NCI-H510A (cell line): ENCODE data around the gene RLN3.

Source experiments
- DNase-seq: peaks from one replicate; lab custom pipeline; 2025; lab: John Stamatoyannopoulos, UW

The RLN3 gene

DNA sequence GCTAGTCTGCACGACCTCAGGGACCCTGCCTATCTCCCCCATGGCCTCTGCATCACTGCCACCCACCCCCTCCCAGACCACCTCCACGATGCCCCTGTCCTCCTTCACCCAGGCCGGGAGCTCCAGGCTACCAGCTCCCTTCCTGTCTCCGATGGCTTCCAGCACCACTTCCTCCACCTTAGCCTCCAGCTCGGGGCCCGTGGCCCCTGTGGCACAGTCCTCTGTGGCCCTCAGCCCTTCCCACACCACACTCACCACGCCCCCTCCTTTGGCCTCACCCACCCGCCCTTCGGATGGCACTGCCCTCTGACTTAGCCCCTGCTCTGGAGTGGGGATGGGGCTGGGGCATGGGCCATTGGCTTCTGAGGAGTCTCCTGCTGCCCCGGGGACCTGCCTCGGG, 26.8 kb downstream of the RLN3 start:
- no peak for DNase-seq

DNA sequence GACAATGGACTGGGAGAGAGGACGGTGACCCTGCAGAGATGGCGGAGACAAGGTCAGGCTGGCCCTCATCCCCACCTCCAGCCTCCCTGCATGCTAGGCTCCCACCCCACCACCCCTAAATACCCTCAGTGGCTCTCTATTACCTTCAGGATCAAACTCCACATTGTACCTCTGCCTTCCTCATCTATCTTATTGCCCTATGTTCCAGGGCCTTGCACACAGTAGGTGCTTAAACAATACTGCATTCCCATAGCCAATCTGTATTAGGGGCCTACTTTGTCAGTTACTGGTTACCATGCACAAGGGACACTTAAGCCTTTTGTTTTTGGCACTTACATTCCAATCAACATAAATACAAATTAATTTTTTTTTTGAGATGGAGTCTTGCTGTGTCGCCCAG, 27.4 kb downstream of the RLN3 start:
- no peak for DNase-seq

DNA sequence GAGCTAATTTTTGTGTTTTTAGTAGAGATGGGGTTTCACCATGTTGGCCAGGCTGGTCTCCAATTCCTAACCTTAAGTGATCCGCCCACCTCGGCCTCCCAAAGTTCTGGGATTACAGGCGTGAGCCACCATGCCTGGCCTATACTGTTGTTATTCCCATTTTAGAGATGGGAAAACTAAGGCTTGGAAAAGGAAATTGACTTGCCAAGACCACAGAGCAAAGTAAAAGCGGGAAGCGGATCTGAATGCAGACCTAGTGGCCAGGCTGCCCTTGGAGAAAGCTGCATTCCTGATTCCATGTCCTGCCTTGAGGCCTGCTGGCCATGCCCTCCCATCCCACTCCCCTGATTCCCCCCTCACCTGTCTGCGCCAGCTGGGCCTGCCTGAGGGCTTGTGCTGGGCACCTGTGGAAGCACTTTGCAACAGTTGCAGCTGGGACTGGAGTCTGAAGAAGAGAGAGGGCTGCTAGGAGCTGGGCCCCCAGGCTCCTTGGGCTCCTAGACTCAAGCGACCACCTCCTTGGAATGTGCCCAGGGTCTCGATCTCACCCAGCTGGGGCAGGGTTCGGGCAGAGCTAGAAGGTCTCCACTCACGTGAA, 28.2 kb downstream of the RLN3 start:
- DNase-seq, result no peak

DNA sequence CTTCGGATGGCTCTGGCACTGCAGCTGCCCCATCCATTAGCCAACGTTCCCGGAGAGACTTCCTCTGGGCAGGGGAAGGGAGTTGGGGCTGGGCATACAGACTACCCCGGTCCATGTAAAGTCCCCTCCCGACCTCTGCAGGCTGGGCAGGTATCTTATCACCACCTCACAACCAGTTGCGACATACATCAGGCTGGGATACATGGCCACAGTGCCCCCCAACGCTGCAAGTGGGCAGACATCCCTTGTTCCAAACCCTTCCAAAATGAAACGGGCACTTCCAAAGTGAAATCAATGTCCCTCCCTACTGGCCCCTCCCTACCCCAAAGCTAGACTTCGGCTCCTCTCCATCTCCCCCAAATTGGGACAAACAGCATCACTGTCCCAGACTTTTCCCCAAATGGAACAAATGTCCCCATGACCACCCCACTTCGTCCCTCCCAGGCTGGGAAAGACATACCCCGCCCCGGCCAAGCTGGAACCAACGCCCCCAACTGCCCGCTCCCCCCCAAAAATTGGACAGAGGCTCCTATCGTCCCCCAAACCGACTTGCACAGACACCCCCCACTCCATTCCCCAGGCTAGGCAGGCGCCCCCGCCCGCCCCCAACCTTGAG, 28.9 kb downstream of the RLN3 start:
- no peak for DNase-seq

DNA sequence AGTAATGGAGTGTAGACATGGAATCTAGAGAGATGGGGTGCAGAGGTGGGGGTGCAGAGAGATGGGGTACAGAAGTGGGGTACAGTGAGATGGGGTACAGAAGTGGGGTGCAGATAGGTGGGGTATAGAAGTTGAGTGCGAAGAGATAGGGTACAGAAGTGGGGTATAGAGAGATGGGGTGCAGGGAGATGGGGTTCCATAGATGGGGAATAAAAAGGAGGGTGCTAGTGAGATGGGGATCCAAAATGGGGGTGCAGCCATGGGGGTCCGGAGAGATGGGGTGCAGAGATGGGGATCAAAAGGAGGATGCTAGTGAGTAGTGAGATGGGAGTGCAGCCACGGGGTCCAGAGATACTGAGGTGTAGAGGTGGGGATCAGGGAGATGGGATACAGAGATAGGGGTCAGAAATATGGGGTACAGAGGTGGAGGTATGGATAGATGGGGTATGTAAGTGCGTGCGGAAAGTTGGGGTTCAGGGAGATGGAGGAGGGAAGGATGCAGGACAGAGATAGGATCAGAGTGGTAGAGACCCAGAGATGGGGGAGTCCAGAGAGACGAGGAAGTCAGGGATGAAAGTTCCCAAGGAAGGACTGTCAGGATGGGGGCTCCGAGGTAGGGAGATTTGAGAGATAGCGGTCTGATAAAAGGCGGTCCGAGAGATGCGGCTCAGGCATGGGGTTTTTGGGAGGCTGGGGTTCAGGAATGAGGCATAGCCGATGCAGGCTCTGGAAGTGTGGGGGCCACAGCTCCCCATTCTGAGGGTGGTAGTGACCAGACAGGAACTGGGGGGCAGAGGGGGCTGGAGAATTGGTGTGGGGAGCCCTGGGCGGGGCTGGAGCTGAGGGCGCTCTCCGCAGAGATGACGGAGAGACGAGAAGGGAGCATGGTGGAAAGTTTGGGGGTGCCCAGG, 30.5 kb downstream of the RLN3 start:
- no peak for DNase-seq

DNA sequence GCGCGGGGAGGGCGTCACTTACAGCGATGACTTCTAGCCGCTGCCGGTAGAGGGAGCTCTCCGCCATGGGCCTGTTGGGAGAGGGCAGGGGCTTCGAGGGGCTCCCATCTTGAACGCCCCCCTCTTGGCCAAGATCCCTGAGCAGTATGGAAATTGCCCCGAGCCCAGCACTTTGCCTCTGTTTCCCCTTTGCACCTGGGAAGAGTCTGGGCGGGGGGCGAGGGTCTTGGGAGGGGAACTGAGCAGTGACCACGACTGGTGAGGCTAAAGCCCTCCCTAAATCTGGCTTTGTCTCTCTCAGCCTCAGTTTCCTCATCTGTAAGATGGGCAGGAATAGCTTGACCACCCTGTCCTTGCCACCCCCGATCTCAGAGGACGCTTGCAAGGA, 31.1 kb downstream of the RLN3 start:
- no peak for DNase-seq

DNA sequence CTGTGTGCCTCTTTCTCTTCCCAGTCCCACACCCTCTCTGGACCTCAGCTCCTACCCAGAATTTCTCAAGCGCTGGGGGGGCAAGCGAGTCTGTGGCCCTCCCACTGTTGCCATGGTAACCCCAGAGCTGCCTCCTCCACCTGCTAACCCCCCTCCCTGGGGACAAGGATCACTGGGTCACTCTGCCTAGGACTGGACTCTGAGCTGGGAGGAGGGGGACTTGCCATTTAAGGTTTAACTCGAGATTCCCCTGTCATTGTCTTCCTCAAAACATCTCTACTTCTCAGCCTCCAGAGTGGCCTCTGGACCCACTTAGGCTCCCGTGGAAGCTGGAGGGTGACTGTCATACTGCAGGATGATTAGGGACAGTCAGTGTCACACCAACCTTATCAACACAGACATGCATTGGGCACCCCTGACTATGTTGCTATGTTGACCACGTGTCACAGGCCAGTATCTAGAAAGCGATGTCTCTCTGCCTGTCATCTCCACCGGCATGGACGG, 31.8 kb downstream of the RLN3 start:
- no peak for DNase-seq

DNA sequence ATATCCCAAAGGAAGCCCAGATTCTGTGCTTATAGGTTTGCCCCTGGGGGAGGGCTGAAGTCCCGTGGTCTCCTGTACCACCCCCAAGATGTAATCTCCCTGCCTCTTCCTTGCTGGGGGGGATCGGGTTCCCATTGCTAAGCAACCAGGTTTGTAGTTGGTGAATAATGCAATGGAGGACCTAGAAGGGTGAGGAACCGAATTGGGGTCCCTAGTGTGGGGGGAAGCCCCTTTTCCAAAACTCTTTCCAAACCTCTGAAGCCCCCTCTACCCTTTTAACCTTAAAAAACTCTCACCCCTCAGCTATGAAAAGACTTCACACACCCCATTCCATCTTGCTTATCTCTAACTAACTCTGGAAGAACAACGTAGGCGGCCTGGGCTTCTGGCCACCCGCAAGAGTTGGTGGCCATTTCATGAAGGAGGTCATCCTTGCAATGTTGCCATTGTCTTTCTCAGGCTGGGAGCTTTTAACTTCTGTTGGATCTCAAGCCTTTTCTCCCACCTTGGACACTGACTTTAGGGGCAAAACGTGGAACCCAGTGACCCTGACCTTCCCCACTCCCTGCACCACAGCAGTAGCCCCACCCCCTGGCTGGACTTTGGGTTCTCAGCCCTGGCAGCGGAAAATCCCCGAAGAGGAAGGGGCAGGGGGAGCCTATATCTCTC, 33.3 kb downstream of the RLN3 start:
- DNase-seq, result no peak

DNA sequence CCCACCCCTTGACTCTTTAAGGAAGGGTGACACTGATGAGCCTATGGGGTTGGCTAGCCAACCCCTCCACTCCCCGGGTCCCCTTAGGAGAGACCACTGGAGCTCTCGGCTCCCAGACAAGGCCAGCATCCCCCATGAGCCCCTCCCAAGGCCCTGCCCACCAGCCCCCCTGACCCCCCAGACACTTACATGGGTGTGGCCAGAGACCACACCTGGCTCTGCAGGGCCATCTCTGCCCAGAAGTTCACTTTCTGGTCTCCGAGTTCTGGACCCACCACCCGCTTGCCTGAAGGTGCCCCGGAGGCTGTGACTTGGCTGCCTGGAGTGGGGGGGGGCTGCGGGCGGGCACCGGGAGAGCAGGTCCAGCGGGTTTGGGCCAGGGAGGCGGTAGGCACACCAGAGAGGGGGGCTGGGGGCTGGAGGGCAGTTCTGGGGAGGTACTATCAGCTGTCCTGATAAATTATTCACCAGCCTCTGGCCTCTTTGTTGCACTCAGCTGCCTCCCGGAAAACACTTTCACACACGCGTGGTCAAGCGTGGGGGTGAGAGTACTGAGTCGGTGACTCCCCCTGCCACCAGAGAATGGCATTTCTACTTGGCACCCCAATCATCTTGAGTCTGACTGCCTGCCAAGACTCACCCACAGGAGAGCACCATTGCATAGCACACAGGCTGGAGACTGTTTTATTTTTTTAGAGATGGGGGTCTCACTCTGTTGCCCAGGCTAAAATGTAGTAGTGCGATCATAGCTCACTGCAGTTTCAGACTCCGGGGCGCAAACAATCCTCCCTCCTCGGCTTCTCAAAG, 34.0 kb downstream of the RLN3 start, which contains the start of gene PALM3:
TSS of gene PALM3 (minus strand) at position 326 of the 807 bp plus-strand sequence. CDS start at position 230, 96 bp downstream.
- DNase-seq, result no peak

DNA sequence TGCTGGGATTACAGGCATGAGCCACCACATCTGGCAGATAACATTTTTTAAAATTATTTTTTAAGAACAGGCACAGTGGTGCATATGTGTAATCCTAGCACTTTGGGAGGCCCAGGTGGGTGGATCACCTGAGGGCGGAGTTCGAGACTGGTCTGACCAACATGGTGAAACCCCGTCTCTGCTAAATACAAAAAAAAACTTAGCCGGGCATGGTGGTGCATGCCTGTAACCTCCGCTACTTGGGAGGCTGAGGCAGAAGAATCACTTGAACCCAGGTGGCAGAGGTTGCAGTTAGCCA, 34.6 kb downstream of the RLN3 start:
- no peak for DNase-seq

DNA sequence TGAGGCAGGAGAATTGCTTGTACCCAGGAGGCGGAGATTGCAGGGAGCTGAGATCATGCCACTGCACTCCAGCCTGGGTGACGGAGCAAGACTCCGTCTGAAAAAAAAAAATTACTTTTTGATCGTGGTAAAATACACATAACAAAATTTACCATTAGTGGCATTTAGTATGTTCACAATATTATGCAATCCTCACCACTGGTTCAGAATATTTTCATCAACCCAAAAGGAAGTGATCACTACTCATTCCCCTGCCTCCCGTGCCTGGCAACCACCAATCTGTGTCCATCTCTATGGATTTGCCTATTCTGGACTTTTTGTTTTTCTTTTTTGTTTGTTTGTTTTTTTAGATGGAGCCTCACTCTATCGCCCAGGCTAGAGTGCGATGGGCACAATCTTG, 35.2 kb downstream of the RLN3 start:
- DNase-seq, result no peak

DNA sequence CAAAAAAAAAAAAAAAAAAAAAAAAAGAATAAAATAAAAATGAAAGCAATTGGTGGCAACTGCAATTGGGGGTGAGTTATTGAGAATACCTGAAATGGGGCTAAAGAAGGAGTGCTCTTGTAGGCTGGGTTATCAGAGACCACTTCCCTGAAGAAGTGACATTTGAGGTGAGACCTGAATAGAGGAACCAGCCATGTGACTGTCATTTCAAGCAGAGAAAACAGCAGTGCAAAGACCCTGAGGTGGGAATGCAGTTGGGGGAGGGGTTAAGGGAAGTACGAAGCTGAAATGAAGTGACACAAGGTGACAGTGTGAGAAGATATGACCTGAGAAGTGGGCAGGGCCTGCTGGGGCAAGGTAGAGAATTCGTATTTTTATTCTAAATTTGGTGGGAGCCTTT, 38.2 kb downstream of the RLN3 start:
- DNase-seq, result no peak

DNA sequence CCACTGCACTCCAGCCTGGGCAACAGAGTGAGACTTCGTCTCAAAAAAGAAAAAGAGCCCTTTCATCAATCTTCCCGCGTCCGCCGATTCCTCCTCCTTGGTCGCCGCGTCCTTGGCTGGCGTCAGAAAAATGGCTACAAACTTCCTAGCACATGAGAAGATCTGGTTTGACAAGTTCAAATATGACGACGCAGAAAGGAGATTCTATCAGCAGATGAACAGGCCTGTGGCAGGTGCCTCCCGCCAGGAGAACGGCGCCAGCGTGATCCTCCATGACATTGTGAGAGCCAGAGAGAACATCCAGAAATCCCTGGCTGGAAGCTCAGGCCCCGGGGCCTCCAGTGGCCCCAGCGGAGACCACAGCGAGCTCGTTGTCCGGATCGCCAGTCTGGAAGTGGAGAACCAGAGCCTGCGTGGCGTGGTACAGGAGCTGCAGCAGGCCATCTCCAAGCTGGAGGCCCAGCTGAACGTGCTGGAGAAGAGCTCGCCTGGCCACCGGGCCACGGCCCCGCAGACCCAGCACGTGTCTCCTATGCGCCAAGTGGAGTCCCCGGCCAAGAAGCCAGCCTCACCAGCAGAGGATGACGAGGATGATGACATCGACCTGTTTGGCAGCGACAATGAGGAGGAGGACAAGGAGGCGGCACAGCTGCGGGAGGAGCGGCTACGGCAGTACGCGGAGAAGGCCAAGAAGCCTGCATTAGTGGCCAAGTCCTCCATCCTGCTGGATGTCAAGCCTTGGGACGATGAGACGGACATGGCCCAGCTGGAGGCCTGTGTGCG, 42.5 kb downstream of the RLN3 start:
- DNase-seq, result no peak

DNA sequence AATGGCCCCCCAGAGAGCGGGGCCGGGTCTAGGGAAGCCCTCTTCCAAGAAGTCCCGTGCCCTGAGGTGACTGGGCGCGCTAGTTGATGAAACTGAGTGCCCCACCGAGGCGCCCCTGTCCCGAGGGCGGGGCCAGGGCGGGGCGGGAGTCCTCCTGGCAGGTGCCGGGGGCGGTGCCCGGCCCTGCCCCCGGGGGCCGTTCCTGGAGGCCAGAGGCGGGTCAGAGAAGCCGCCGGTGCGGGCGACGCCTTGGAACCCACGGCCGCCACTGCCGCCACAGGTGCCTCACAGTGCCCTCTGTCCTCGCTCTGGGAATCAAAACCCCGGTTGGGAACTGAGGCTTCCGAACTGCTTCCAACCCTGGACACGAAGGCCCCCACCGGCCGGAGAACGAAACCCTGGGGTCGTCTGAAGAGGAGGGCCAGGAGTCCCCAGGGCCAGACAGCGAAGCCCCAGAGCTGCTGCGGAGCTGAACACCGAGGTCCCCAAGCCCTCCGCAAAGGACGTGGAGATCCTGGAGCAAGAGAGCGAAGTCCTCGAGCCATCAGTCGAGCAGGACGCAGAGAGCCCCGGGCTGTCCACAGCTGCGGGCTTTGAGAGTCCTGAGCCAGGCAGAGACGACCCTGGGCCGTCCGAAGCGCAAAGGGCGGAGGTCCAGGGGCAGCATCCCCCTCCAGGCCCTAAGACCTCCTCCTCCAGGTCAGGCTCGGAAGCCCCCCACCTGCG, 44.8 kb downstream of the RLN3 start, which contains the start of gene MISP3:
TSS of gene MISP3 (plus strand) at position 252 of the 726 bp plus-strand sequence. CDS start 524 bp downstream, outside the sequence.
- peak; percentile 81 for DNase-seq

DNA sequence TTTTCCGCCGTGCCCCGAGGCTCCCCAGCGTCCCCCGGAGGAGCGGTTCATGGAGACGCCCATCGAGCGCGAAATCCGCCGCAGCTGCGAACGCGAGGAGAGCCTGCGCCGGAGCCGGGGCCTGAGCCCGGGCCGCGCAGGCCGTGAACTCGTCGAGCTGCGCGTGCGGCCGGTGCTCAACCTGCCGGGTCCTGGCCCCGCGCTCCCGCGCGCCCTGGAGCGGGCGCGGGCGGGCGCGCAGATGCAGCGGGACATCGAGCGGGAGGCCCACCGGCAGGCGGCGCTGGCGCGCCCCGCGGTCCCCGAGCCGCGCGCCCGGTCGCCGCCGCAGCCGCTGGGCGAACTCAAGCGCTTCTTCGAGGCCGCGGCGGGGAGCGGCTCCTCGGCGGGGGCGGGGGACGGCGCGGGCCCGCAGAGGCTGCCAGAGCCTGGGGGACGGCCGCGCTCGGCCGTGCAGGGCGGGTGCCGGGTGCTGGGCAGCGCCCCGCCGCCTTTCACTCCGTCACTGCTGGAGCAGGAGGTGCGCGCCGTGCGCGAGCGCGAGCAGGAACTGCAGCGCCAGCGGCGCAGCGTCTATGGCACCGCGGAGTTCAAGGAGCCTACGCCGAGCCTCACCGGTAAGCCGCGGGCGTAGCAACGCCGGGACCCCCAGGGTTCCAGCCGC, 45.4 kb downstream of the RLN3 start:
- DNase-seq, result peak; percentile 75

DNA sequence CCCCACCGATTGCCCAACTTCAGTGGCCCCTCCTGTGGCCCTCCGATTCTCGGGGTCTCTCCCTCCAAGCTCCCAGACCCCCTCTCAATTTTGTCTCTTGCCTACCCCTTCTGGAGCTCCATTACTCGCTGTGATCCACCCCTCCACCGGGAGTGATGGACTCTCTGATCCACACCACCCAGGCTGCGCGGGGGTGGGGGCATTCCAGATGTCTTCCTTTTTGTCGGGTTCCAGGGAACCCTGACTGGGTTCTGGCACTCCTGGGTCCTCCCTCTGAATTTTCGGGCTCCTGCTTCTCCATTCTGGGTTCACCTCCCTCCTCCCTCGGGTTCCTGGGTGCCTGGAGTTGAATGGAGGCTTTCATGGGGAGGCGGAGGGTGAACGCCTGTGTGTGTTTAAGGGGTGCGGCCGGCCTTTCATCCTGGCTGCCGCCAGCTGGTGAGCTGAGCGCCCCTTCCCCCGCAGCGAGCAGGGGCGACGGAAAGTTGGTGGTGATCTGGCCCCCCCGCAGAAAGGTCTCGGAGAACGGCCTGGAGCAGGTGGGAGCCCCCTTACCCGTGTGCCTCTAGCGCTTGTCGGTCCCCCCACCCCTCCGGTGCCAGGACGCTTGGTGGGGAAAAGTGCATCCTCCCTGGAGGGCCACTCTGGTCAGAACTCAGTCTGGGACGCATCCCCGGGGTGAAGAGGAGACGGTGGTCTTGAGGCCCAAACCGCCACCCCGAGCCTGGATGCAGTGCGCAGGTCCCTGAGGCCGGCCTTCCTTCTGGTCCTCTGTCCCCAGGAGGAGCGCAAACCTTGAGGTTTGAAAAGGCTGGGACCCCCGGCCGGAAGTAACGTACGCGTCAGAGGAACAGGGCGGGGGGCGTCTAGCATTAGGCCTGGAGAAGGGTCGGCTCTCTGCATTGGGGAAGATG, 46.2 kb downstream of the RLN3 start:
- DNase-seq, result no peak

DNA sequence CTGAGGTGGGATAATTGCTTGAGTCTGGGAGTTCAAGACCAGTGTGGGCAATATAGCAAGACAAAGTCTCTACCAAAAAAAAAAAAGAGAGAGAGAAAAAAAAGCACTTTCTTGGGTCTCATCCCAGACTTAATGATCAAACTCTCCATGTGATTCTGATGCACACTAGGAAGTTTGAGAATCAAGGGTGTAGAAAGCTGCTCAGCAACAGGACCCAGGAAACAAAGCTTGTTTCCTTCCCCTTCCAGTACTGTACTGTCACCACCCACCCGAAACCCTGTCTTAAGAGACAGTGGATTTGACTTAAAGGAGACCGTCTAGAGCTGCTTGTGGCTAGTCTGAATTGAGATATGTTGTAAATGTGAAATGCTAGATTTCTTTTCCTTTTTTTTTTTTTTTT, 50.5 kb downstream of the RLN3 start:
- no peak for DNase-seq
